GM13976 (cell line): ENCODE measurements around the gene ADK.

Experiments
- DNase-seq: peaks from one replicate; pipeline ENCODE4 v3.0.0; 2012; ENCODE audit warnings: low spot score
- in situ Hi-C: fragments of 300-500 bp; cut with MboI; formaldehyde crosslinking; loops from one replicate; pipeline ENCODE4 v1.12.0; 2022; ENCODE audit warnings: low sequenced_read_pairs, mixed read lengths, inconsistent platforms; ENCODE audit not compliant: unreplicated experiment
- TF ChIP-seq, protein P1 (sequence below): IDR thresholded peaks from 2 replicates; pipeline ENCODE4 v1.5.1; 2012; ENCODE audit warnings: borderline replicate concordance, mild to moderate bottlenecking; ENCODE audit not compliant: insufficient read depth; ENCODE audit errors: extremely low read depth, missing control alignments, control extremely low read depth

Gene ADK

GRCh38 chr10:74300666-74301065 is 149.6 kb downstream of the ADK start:
- no peak for DNase-seq
- TF ChIP-seq, protein P1, sequence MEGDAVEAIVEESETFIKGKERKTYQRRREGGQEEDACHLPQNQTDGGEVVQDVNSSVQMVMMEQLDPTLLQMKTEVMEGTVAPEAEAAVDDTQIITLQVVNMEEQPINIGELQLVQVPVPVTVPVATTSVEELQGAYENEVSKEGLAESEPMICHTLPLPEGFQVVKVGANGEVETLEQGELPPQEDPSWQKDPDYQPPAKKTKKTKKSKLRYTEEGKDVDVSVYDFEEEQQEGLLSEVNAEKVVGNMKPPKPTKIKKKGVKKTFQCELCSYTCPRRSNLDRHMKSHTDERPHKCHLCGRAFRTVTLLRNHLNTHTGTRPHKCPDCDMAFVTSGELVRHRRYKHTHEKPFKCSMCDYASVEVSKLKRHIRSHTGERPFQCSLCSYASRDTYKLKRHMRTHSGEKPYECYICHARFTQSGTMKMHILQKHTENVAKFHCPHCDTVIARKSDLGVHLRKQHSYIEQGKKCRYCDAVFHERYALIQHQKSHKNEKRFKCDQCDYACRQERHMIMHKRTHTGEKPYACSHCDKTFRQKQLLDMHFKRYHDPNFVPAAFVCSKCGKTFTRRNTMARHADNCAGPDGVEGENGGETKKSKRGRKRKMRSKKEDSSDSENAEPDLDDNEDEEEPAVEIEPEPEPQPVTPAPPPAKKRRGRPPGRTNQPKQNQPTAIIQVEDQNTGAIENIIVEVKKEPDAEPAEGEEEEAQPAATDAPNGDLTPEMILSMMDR = no peak
- in situ Hi-C loops = no loop called here

DNA sequence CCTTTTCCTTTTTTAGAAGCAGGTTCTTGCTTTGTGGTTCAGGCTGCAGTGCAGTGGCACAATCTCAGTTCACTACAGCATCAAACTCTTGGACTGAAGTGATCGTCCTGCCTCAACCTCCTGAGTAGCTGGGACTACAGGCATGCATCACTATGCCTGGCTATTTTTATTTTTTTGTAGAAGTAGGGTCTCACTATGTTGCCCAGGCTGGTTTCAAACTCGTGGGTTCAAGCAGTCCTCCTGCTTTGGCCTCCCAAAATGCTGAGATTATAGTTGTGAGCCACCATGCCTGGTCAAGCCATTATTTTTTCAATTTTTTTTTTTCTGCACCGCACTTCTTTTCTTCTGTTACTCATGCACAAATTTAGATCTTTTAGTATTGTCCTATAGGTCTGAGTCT is 154.7 kb downstream of the ADK start:
- in situ Hi-C loops = no loop called here
- TF ChIP-seq, protein P1 = no peak
- DNase-seq = no peak

DNA sequence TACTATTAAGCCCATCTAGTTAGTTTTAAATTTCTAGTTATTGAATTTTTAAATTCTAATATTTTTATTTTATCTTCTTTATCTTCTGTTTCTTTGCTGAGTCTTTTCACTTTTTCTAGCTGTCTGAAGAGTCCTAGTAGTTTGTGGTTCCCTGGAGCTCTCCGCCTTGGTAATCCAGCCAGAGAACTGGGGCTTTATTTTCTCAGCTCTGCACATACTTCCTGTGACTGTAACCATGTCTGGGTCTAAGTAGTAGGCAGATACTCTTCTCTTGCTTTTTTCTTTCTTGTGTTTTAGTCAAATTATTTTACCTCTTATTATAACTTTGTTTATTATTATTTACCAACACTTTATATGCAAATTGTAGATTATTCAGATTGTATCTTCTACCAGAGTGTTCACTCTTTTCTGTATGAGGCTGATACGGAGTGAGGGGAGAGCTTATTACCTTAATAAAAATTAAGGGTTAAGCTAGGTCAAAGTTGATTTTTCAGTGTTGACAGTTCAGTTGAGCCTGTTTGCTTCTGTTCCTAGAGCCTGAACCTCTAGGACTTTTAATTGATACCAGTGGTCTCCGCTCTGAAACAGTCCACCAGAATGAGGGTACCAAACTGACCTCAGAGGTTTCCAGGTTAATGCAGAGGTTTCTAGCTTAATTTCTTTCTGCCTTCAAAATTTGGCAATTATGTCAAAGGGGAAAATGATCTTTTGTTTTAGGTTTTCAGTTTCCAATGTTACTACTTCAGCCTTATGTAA is 155.4 kb downstream of the ADK start:
- in situ Hi-C loops = no loop called here
- no peak for DNase-seq
- TF ChIP-seq, protein P1 = no peak

- TF ChIP-seq, protein P1 = no peak
These were observed 156.1 kb downstream of the ADK start for GRCh38 chr10:74307061-74307651.

DNA sequence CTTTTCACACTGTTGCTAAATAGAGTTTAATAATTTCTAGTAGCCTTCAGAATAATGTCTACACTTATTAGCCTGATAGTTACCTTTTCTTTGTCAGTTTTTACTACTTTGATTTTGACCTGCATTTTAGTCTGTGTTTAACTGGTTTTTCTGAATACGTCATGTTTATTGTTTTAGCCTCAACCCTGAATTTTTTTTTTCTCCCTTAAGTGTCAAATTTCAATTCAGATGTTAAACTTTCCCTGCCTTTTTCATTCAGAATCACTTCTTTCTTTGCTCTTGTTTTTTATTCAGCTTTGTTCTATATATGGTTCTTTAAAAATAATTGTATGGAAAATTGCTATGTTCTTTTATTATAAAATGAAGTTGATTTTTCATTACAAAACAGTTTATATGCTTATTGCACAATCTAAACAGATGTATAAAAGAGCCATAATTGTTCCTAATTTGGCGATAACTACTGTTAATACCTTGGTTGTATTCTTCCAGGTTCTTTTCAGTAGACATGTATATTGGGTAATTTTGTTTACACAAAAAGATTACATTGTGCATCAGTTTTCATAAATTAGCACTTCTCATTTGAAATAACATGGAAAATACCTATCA is 159.7 kb downstream of the ADK start:
- in situ Hi-C loops = no loop called here
- DNase-seq = no peak
- TF ChIP-seq, protein P1 = no peak

More at GRCh38 chr10:74307061-74307651, 156.1 kb downstream of the ADK start:
- DNase-seq = no peak
- in situ Hi-C loops = no loop called here

- TF ChIP-seq, protein P1 = no peak
- in situ Hi-C loops = no loop called here
- no peak for DNase-seq
These were observed 163.1 kb downstream of the ADK start for GRCh38 chr10:74314166-74314565.
